GM21423 (cell line): ENCODE data around the gene AMDHD1.
"Not testable (repeated sequence)": the region's sequence is repeated elsewhere in the genome, so short reads cannot be mapped to it uniquely, and the experiment has no call there.

Experiments
- ATAC-seq: cut with Tn5 transposase; IDR thresholded peaks from one replicate; pipeline ENCODE4 v1.9.1; 2021; ENCODE audit warnings: mild to moderate bottlenecking, moderate library complexity; ENCODE audit not compliant: unreplicated experiment

AMDHD1 gene

GRCh38 chr12:95962222-95962621 is 19.1 kb downstream of the AMDHD1 start:
- ATAC-seq: no peak

- no peak for ATAC-seq
Observed at GRCh38 chr12:95963096-95963495, 20.0 kb downstream of the AMDHD1 start.

DNA sequence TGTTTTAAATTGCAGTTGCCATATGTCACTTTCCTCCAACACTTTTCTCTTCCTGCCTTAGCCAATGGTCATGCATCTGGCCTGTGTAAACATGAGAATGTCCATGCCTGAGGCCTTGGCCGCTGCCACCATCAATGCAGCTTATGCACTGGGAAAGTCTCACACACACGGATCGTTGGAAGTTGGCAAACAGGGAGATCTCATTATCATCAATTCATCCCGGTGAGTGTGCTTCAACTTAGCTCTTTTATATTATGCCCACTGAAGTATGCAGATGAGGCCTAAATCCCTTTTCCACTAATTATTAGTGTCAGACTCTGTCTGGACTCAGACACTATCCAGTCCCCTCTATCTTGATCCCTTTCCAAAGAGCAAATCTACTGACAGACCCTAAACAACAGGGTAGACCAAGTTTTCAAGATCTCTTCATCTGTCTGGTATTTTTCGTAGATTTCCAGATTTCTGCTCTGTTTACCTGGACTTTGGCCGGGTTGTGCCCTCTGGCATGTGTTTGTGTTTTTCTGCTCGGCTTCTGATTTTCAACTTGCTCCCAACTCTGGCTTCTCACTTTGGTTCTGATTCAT is 23.2 kb downstream of the AMDHD1 start:
- ATAC-seq: no peak

- ATAC-seq: no peak
Observed at GRCh38 chr12:95967301-95967700, 24.2 kb downstream of the AMDHD1 start.

GRCh38 chr12:95969116-95969515 is 26.0 kb downstream of the AMDHD1 start:
- ATAC-seq: not testable (repeated sequence)

DNA sequence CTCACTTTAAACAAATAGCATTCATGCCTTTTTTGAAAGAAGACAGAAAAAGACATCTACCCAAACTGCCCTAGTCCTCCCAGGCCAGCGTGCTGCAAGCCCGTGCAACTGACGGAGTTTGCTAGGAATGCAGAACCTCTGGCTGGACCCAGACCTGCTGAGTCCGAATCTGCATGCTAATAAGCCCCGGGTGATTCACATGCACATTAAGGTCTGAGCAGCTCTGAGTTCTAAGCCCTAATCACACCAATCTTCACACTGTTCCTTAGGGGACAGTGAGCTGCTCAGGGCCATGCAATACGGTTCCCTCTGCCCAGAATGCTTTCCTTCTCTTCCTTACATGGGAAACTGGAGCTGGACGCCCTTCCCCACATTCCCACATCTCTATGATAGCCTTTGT is 27.8 kb downstream of the AMDHD1 start:
- no peak for ATAC-seq

DNA sequence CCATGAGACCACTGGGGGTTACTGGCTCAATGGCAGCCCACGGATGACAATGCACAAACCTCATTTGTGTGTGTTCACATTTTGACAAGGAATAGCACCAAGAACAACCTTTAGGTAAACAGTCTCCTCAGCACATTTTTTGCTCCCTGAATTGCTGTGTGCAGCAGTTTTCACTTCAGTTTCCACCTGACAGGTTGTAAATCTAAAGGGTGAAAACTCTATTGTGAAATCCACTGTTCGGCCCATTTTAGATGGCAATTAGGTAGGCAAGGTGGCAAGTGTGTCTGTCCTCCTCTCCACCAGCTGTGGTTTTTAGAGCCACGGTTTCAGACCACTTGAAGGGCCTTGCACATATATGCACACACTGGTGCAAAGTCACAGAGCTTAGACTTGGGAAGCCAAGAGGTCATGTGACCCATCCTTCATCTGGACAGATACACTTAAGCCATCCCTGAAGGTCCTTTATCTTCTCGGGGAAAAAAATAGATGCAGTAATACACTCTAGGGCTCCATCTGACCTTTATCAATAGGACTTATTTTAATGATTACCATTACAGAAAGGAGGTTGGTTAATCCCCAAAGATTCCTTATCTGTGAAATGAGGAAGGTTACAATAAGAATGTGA is 29.8 kb downstream of the AMDHD1 start:
- ATAC-seq: no peak

GRCh38 chr12:95974358-95974757 is 31.2 kb downstream of the AMDHD1 start:
- ATAC-seq: no peak

DNA sequence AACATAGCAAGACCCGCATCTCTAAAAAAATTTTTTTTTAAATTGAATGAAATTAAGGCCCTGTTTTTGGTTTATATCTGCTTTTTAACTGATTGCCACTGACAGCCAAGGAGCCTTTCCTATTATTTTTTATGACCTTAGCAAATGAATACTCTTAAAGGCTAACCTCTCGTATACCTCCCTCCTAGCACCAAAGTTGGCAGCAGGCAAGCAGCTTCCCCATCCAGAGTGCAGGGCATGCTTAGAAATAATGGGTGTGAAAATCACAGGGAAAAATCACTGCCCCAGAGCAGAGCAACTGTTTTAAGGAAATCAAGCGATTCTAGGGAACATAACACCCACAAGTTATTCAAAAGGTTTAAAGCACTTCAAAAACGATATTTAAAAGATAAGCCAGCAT is 32.4 kb downstream of the AMDHD1 start:
- ATAC-seq: no peak

- ATAC-seq: no peak
Observed at GRCh38 chr12:95976416-95976832, 33.3 kb downstream of the AMDHD1 start.

DNA sequence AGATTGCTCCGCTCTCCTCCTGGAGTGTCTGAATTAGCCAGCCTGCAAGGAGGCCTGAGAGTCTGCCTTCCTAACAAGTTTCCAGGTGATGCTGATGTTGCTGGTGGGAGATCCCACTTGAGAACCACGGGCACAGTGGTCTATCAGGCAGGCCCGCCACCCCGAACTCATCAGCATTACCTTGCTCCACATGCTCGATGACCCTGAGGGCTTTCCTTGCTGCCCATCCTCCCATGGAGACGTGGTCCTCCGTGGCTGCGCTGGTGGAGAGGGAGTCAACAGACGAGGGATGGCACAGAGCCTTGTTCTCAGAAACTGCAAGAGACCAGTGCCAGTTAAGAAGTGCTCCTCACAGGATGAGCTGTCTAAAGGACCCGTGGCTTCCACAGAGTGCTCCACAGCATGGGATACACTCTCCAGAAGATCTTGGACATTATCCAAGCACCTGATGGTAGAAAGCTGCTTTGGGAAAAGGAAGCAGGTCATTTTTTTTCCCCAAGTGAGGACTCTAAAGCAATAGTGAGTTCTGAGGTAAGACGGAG is 34.7 kb downstream of the AMDHD1 start:
- ATAC-seq: no peak

- ATAC-seq: no peak
Observed at GRCh38 chr12:95978351-95978750, 35.2 kb downstream of the AMDHD1 start.

DNA sequence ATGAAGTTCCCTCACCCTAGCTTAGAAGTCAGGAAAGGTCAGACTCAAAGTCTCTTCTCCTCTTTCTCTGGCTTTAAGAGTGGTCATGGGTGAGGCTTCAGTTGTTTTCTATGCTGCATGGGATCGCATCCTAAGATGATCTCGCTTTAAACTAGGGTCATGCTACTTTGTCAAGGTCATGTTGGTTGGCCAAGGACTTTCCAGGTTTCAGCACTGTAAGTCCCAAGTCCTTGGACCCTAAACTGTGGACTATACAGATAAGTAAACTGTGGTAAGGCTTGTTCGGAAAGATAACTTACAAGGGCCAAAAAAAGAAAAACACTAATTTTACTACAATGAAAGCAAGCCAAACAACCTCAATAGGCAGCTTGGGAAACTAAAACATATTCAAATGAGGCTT is 35.6 kb downstream of the AMDHD1 start:
- ATAC-seq: no peak

DNA sequence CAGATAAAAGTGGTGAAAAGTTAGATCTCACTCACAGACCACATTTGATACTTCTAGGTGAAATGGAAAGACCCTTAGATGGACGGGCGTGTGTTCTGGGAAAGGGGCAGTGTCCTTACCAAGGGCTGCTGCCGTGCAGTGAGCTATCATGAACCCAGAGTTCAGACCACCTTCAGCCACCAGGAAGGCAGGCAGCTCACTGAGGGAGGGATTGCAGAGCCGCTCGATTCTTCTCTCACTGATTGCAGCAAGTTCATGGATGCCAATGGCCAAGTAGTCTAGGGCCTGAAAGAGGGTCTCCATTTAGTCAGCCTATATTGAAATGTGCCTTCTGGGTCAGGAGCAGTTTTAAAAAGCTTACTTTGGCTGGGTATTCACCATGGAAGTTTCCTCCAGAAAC is 37.3 kb downstream of the AMDHD1 start:
- no peak for ATAC-seq

GRCh38 chr12:95982602-95983001 is 39.5 kb downstream of the AMDHD1 start:
- ATAC-seq: no peak

GRCh38 chr12:95984682-95985081 is 41.6 kb downstream of the AMDHD1 start:
- ATAC-seq: no peak

DNA sequence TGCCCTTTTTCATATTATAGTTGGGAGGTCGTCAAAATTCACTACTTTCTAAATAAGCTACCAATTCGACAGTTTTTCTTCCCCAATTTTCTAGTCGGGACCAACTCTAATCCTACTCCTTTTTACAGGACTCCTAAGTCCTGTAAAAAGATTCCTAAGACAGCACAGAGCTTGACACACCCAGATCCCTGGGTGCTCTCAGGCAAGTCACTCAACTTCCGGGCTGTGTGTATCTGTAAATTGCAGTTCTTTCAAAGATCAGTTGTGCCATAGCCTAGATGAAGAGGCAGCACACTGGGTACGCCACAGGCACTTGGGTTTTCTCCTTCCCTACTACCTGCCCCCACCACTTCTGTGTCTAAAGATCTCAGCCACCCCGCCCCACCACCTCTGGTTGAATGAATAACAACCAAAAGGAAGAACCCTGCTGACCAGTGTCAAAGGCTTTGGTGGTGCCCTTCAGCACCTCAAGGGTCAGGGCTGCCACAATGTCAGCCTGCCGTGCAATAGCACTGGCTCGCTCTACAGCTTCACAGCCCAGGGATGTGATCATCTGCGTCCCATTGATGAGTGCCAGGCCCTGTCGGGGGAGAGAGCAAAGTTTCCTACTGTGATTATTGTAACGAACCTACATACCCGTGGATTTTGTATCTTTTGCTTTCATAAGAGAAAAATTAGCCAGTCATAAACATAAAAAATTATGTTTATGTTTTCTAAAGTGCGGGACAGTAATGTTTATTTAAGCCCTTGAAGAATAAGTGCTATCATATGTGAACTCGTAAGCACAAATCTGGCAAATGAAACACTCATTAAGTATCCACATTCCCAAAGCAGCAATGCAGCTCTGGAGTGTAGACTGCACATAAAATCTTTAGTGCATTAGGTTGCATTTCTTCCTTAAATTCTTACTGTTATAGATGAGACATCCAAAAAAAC is 43.8 kb downstream of the AMDHD1 start:
- ATAC-seq: no peak

DNA sequence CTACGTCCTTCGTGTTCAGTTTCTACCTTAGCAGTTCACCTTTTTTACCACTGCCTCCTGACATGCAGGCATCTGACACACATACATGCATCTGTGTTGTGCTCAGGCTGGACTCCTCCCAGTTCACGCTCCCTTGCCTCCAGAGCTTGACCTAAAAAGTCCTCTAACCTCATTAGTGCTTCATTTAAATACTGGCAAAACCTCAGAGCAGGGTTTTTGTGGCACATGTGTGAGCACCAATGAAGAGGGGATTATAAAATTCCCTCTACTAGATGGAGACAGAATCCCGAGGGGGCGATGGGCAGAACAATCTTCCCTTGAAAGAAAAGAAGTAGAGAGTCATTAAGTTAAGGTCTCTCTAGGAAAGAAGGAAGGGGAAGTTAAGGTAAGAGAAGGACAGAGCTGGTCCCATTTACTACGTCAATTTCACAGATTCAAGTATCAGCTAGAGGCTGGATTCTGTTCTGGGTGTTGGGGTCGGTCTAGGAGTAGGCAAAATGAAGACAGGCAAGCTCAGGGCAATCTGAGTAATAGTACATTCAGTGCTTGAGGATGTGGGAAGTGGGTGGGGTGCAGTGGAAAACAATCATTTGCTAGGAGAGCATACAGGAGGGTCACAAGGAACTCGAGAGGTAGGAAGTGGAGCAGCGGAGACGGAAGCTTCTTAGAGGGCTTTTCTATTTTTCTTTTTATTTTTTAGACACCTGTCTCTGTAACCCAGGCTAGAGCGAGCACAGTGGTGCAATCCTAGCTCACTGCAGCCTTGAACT is 45.6 kb downstream of the AMDHD1 start:
- no peak for ATAC-seq

DNA sequence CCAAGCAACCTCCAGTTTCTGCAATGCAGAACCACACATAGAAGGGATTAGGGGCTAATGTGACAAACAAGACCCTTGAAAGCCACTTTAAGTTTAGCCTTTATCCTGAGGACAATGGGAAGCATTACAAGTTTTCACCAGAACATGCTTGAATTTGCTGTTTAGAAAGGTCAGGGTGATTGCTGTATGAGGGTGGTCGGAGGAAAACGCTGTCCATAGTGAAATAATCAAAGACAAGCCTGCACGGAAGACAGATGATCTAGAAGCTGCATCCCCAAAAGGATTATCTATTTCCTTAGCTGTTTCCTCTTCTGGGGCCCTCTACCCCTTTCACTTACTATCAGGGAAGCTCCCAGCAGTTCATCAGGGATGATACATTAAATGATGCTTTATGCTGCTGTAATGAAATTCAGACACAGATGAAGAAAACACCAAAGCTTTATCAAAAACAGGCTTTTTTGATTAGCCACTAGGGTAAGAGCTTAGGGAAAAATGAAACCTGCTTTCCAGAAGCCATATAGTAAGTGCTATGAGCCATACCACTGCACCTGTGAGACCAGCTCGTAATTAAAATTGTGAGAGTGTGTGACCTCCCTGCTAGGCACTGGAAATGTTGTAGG is 46.5 kb downstream of the AMDHD1 start:
- ATAC-seq: no peak

- no peak for ATAC-seq
Observed at GRCh38 chr12:95990136-95990535, 47.0 kb downstream of the AMDHD1 start.
